ENCODE measurements around the gene HAUS8.

The HAUS8 gene

GRCh38 chr19:17075035-17075863 lies at the start of gene HAUS8, which contains the start of gene MYO9B:
TSS of gene HAUS8 (minus strand) at chr19:17075452. CDS start at chr19:17075422, 30 bp downstream.
TSS of gene MYO9B (plus strand) at chr19:17075777. CDS start at chr19:17101718, 25,941 bp downstream.
- Histone ChIP-seq H3K4me1 (ENCODE audit: control insufficient read depth, low read length) (peaks cover 76% of the 10 kb centered on the region), H3K79me2 (ENCODE audit: control insufficient read depth, low read length) (peaks cover 96% of the 10 kb centered on the region), H3K4me2 (ENCODE audit: low read length) (peak within 1 kb of the TSS; percentile 99), H3K36me3 (ENCODE audit: control insufficient read depth, low read length) (peaks cover 71% of the 10 kb centered on the region), H3K9me2 (replicated peaks; ENCODE audit: control insufficient read depth, low read length) (no peaks in the 10 kb centered on the region), H3F3A (ENCODE audit: control insufficient read depth, insufficient read depth) (no peaks in the 10 kb centered on the region), H3K4me3 (ENCODE audit: low read length) (peak within 1 kb of the TSS; percentile 97), H3K27me3 (ENCODE audit: control insufficient read depth, low read length) (no peaks in the 10 kb centered on the region), H4K20me1 (ENCODE audit: control insufficient read depth, insufficient read depth, low read depth, low read length) (peaks cover 24% of the 10 kb centered on the region), H3K9me3 (ENCODE audit: control insufficient read depth, insufficient read depth, low read length) (no peaks in the 10 kb centered on the region), H3K27ac (ENCODE audit: low read depth, low read length) (peak within 1 kb of the TSS; percentile 86)
- no peak for TF ChIP-seq EZH2phosphoT487 (IDR thresholded peaks at IDR 0.05; ENCODE audit: borderline replicate concordance, low read length)
- no peak for TF ChIP-seq CTCF (IDR thresholded peaks at IDR 0.05; ENCODE audit: low read depth, low read length, poor library complexity, severe bottlenecking)

GRCh38 chr19:17124025-17124424 lies 48.8 kb upstream of the HAUS8 start:
- Histone ChIP-seq H3K79me2 (ENCODE audit: control insufficient read depth, low read length) (peaks cover 68% of the 10 kb centered on the region), H3K4me2 (ENCODE audit: low read length) (peak overlapping the region; percentile 99; the same call in 1 of the 2 replicates), H4K20me1 (ENCODE audit: control insufficient read depth, insufficient read depth, low read depth, low read length) (no peaks in the 10 kb centered on the region), H3K9me3 (ENCODE audit: control insufficient read depth, insufficient read depth, low read length) (no peaks in the 10 kb centered on the region), H3K36me3 (ENCODE audit: control insufficient read depth, low read length) (peaks cover 25% of the 10 kb centered on the region), H3K4me1 (ENCODE audit: control insufficient read depth, low read length) (peaks cover 69% of the 10 kb centered on the region), H3K9me2 (replicated peaks; ENCODE audit: control insufficient read depth, low read length) (no peaks in the 10 kb centered on the region), H3K27me3 (ENCODE audit: control insufficient read depth, low read length) (no peaks in the 10 kb centered on the region), H3K4me3 (ENCODE audit: low read length) (no peak overlapping the region), H3K27ac (ENCODE audit: low read depth, low read length) (peak overlapping the region; percentile 95), H3F3A (ENCODE audit: control insufficient read depth, insufficient read depth) (peaks cover 19% of the 10 kb centered on the region)
- TF ChIP-seq EZH2phosphoT487 (IDR thresholded peaks at IDR 0.05; ENCODE audit: borderline replicate concordance, low read length) (no peak), CTCF (IDR thresholded peaks at IDR 0.05; ENCODE audit: low read depth, low read length, poor library complexity, severe bottlenecking) (no peak)

- H3K36me3 ChIP-seq (ENCODE audit: control insufficient read depth, low read length), result peaks cover 22% of the 10 kb centered on the region
- H4K20me1 ChIP-seq (ENCODE audit: control insufficient read depth, insufficient read depth, low read depth, low read length), result no peaks in the 10 kb centered on the region
- no peaks in the 10 kb centered on the region for H3K27me3 ChIP-seq (ENCODE audit: control insufficient read depth, low read length)
- peaks cover 19% of the 10 kb centered on the region for H3F3A ChIP-seq (ENCODE audit: control insufficient read depth, insufficient read depth)
- H3K4me1 ChIP-seq (ENCODE audit: control insufficient read depth, low read length), result peaks cover 61% of the 10 kb centered on the region
- no peaks in the 10 kb centered on the region for H3K9me3 ChIP-seq (ENCODE audit: control insufficient read depth, insufficient read depth, low read length)
- no peak overlapping the region for H3K4me3 ChIP-seq (ENCODE audit: low read length)
- H3K27ac ChIP-seq (ENCODE audit: low read depth, low read length), result no peak overlapping the region; the same call in 1 of the 2 replicates
- no peaks in the 10 kb centered on the region for H3K9me2 ChIP-seq (replicated peaks; ENCODE audit: control insufficient read depth, low read length)
- H3K4me2 ChIP-seq (ENCODE audit: low read length), result no peak overlapping the region
- TF ChIP-seq EZH2phosphoT487 (IDR thresholded peaks at IDR 0.05; ENCODE audit: borderline replicate concordance, low read length), result no peak
- TF ChIP-seq CTCF (IDR thresholded peaks at IDR 0.05; ENCODE audit: low read depth, low read length, poor library complexity, severe bottlenecking), result no peak
- peaks cover 64% of the 10 kb centered on the region for H3K79me2 ChIP-seq (ENCODE audit: control insufficient read depth, low read length)
Observed at GRCh38 chr19:17123041-17123440, 47.8 kb upstream of the HAUS8 start.
